ENCODE measurements around the gene SGSM2. TPM values are rescaled to one million over a fixed set of nuclear protein-coding genes. Genes with fewer than 3 reads are reported as not detected.

The SGSM2 gene
- total RNA-seq, 1 donor, result 29.8 TPM

DNA sequence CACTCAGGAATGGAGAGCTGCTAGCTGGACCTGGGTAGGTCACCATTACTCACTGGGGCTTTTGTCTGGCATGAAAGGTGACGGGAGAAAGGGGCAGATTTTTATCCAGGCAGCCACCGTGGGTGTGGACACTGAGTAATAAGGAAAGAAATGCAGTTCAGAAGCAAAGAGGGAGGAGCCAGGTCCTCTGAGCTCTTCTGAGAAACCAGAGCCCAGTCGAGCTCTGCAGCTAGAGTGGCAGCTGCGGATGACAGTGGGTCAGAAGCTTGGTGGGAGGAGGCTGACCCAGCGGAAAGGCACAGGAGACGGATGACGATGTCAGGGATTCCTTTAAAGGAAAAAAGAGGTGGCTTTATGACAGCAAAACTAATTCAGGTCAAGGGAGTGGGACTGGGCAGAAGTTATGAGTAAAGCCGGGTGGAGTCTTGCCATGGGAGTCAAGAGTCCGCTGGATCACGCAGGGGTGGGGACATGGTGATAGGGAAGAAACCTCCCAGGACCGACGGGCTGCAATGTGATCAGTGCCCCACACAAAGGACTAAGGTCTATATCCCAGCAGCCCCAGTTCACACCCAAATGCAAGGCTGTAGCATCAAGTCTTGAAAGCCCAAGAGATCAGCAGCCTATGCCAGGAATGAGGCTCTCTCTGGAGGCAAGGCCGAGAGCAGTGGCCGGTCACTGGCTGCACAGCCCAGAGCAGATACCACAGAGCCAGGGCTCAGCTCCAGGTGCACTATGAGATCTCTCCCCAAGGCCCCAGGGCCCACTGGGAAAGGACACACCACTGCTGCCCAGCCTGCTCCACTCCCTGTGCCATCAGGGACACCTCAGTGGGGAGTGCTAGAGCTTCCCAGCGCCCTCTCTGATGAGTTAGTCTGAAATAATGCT lies 69.8 kb downstream of the SGSM2 start:
- H3K4me3 ChIP-seq (ENCODE audit: low read depth, low read length), result no peak overlapping the region
- TF ChIP-seq, protein P1, sequence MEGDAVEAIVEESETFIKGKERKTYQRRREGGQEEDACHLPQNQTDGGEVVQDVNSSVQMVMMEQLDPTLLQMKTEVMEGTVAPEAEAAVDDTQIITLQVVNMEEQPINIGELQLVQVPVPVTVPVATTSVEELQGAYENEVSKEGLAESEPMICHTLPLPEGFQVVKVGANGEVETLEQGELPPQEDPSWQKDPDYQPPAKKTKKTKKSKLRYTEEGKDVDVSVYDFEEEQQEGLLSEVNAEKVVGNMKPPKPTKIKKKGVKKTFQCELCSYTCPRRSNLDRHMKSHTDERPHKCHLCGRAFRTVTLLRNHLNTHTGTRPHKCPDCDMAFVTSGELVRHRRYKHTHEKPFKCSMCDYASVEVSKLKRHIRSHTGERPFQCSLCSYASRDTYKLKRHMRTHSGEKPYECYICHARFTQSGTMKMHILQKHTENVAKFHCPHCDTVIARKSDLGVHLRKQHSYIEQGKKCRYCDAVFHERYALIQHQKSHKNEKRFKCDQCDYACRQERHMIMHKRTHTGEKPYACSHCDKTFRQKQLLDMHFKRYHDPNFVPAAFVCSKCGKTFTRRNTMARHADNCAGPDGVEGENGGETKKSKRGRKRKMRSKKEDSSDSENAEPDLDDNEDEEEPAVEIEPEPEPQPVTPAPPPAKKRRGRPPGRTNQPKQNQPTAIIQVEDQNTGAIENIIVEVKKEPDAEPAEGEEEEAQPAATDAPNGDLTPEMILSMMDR (IDR thresholded peaks at IDR 0.05; ENCODE audit: insufficient read depth, low read depth, low read length), result no peak
- DNase-seq (ENCODE audit: low read depth), result peak; percentile 94

DNA sequence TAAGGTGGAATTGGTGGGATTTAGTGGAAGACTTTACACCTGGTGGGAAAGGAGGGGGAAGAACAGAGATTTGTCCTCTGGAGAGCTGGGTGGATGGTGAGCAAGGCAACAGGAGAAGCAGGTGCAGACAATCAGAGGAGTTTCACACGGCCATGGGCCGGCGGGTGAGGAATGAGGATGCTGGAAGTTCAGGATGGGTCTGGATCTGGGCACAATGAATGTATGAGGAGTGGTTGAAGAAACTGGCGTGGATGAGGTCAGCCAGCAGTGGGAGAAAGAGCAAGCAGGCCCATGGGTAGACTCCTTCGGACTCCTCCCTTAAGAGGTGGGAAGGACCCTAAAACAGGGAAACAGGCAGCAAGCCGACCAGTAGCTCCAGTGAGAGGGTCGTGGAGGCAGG lies 73.7 kb downstream of the SGSM2 start:
- TF ChIP-seq, protein P1 (IDR thresholded peaks at IDR 0.05; ENCODE audit: insufficient read depth, low read depth, low read length), result no peak
- no peak for DNase-seq (ENCODE audit: low read depth)
- no peak overlapping the region for H3K4me3 ChIP-seq (ENCODE audit: low read depth, low read length)

DNA sequence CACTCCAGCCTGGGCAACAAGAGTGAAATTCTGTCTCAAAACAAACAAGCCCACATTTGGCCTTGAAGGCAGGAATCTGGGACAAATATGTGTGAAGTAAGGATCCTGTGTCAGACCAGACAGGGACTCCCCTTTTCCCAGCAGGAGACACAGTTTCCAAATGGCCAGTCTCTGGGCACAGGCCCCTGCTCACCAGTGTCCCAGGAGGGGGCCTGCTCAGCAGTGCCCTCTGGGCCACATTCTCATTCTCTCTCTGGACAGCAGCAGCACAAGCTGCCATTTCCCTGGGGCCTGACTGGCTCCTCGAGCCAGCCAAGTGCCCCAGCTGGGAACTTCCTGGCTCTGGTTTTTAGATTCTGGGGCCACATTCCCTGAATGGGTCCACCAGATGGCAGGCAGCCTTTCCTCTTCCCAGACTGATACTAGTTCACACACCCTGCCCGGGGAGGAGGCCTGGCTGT lies 75.3 kb downstream of the SGSM2 start:
- DNase-seq (ENCODE audit: low read depth), result peak; percentile 48
- no peak overlapping the region for H3K4me3 ChIP-seq (ENCODE audit: low read depth, low read length)
- TF ChIP-seq, protein P1 (IDR thresholded peaks at IDR 0.05; ENCODE audit: insufficient read depth, low read depth, low read length), result peak; percentile 24

DNA sequence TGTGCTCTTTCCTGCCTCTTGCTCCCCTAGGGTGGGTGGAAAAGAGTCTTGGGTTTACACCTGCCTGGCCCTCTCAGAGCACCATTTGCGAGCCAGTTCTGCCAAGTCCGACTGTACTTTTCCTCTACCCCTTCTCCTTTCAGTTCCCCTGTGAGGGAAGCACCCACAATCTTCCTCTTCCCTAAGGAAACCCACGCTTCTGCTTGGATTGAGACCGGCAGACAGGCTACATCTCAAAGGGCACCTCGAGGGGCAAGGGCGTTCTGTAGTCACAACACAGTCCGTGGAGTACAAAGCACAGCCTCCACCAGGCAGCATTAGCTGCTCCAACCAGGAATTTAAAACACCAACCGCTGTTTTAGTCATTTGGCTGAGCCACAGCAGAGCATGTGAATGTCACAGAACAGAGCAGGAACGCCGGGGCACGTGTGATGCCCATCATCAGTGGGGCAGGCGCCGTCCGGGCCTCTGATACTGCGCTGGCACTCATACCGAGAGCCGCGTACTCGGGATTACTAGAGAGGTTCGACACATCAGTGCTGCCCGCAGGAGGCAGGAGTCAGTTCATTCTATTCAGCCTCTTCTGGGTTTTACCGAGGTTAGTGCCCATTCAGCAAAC lies 77.3 kb downstream of the SGSM2 start:
- TF ChIP-seq, protein P1 (IDR thresholded peaks at IDR 0.05; ENCODE audit: insufficient read depth, low read depth, low read length), result no peak
- DNase-seq (ENCODE audit: low read depth), result no peak
- no peak overlapping the region for H3K4me3 ChIP-seq (ENCODE audit: low read depth, low read length)

DNA sequence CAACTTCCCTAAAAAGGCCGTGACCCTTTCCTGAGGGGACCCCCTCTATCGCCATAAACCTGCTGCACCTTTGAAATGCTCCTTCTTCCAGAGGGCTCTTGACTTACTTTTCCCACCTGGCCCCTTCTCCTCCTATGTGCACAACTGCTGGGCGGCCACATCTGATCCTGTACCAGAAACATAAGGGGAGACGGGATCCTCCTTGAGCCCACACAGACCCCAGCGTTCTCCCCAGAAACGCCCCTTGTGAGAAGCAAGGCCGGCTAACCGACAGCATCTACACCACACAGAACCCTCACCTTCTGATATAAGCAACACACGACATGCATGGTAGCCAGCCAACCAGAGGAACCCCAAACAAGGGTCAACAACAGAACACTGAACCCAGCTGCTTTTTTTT lies 77.8 kb downstream of the SGSM2 start:
- TF ChIP-seq, protein P1 (IDR thresholded peaks at IDR 0.05; ENCODE audit: insufficient read depth, low read depth, low read length), result no peak
- no peak for DNase-seq (ENCODE audit: low read depth)
- no peak overlapping the region for H3K4me3 ChIP-seq (ENCODE audit: low read depth, low read length)

DNA sequence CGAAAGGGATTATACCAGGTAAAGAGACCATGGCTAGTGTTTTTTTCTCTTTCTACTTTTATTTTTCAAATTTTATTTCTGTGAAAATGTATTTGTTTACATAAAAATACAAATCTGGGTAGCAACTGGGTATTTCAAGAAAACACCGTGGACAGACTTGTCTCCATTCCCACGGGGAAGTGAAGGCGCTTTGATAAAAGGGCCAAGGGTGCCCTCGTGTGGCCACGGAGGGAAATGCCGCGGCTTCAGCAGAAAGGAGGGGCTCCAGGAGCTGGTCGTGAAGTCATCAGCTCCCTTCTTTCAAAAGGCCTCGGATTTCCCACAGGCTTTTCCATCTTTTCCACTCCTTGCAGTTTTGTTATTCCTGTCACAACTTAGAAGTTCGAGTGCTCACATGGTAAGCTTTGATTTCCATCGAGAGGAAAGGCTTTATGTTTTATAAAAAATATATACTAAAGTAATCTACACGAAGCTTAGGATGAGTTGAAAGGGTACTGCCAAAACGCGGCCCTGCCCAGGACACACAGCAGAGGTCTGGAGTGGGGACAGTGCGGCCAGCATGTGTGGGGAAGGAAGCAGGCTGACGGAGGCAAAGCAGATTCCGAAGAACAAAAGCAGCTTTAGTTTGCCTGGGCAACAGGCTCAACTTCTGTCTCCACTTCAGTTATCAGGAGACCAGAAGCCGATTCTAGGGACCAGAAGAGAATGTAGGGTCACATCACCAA lies 78.9 kb downstream of the SGSM2 start:
- TF ChIP-seq, protein P1 (IDR thresholded peaks at IDR 0.05; ENCODE audit: insufficient read depth, low read depth, low read length), result peak; percentile 92
- DNase-seq (ENCODE audit: low read depth), result peak; percentile 93

More for the DNA sequence above, 78.9 kb downstream of the SGSM2 start:
- no peak overlapping the region for H3K4me3 ChIP-seq (ENCODE audit: low read depth, low read length)

All from fibroblast of villous mesenchyme (primary cell).